GM06990 (cell line): ENCODE measurements around the gene GOLGA3.

Experiments
- DNase-seq: peaks from one replicate; pipeline ENCODE4 v3.0.0-alpha.2; 2011; ENCODE audit not compliant: insufficient read length; ENCODE audit errors: extremely low read depth
- H3K27me3 ChIP-seq: replicated peaks from 2 replicates; pipeline ENCODE4 v1.6.0; 2011; ENCODE audit warnings: low read length; ENCODE audit not compliant: control insufficient read depth, insufficient read depth
- H3K36me3 ChIP-seq: 2 replicates; pipeline ENCODE4 v1.5.1; 2011; ENCODE audit warnings: low read length; ENCODE audit not compliant: control insufficient read depth, insufficient read depth
- H3K4me3 ChIP-seq: replicated peaks from 2 replicates; pipeline ENCODE4 v1.5.1; 2011; ENCODE audit warnings: low read depth, mild to moderate bottlenecking, control low read depth, low read length
- TF ChIP-seq, protein P1 (sequence below): IDR thresholded peaks from 2 replicates; pipeline ENCODE4 v1.5.1; 2011; ENCODE audit warnings: low read length, control low read depth, mild to moderate bottlenecking, inconsistent platforms; ENCODE audit not compliant: insufficient read depth, poor library complexity, severe bottlenecking

Gene GOLGA3

DNA sequence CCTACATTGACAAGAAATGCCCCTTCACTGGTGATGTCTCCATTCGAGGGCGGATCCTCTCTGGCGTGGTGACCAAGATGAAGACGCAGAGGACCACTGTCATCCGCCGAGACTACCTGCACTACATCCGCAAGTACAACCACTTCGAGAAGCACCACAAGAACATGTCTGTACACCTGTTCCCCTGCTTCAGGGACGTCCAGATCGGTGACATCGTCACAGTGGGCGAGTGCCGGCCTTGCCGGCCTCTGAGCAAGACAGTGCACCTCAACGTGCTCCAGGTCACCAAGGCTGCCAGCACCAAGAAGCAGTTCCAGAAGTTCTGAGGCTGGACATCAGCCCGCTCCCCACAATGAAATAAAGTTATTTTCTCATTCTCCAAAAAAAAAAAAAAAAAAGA is 2.8 kb downstream of the GOLGA3 start:
- Histone ChIP-seq H3K36me3 (peaks cover 20% of the 10 kb centered on the region), H3K4me3 (no peak overlapping the region), H3K27me3 (no peaks in the 10 kb centered on the region)
- TF ChIP-seq, protein P1, sequence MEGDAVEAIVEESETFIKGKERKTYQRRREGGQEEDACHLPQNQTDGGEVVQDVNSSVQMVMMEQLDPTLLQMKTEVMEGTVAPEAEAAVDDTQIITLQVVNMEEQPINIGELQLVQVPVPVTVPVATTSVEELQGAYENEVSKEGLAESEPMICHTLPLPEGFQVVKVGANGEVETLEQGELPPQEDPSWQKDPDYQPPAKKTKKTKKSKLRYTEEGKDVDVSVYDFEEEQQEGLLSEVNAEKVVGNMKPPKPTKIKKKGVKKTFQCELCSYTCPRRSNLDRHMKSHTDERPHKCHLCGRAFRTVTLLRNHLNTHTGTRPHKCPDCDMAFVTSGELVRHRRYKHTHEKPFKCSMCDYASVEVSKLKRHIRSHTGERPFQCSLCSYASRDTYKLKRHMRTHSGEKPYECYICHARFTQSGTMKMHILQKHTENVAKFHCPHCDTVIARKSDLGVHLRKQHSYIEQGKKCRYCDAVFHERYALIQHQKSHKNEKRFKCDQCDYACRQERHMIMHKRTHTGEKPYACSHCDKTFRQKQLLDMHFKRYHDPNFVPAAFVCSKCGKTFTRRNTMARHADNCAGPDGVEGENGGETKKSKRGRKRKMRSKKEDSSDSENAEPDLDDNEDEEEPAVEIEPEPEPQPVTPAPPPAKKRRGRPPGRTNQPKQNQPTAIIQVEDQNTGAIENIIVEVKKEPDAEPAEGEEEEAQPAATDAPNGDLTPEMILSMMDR = no peak
- no peak for DNase-seq

- TF ChIP-seq, protein P1 = no peak
- Histone ChIP-seq H3K4me3 (no peak overlapping the region), H3K27me3 (no peaks in the 10 kb centered on the region), H3K36me3 (peaks cover 20% of the 10 kb centered on the region)
- DNase-seq = no peak
Measured at GRCh38 chr12:132825089-132825488, 3.6 kb downstream of the GOLGA3 start.

GRCh38 chr12:132824053-132824452 is 4.6 kb downstream of the GOLGA3 start:
- H3K36me3 ChIP-seq = peaks cover 20% of the 10 kb centered on the region
- no peak for DNase-seq
- H3K4me3 ChIP-seq = no peak overlapping the region
- TF ChIP-seq, protein P1 = no peak
- H3K27me3 ChIP-seq = no peaks in the 10 kb centered on the region

DNA sequence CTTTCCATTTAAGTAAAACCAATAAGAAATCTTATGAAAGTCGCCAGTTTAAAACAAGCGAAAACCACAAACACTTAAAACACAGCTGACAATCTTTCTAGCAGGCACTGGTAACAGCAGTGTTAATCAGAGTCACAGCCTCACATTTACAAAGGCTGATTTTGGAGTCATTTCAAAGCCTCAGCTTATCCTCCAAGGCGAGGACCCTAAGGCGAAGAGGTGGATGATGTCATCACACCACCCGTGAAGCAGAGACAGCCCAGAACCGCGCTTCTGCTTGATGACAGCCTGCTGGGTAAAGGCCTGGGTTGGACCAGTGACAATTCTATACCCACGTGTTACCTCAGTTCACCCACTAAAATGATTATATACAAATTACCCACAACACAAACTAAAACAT is 10.1 kb downstream of the GOLGA3 start:
- no peak for DNase-seq
- Histone ChIP-seq H3K36me3 (peaks cover 33% of the 10 kb centered on the region), H3K27me3 (no peaks in the 10 kb centered on the region), H3K4me3 (no peak overlapping the region)
- TF ChIP-seq, protein P1 = no peak

GRCh38 chr12:132814232-132814631 is 14.4 kb downstream of the GOLGA3 start:
- H3K4me3 ChIP-seq = no peak overlapping the region
- H3K36me3 ChIP-seq = peaks cover 38% of the 10 kb centered on the region
- H3K27me3 ChIP-seq = no peaks in the 10 kb centered on the region
- TF ChIP-seq, protein P1 = no peak
- no peak for DNase-seq

DNA sequence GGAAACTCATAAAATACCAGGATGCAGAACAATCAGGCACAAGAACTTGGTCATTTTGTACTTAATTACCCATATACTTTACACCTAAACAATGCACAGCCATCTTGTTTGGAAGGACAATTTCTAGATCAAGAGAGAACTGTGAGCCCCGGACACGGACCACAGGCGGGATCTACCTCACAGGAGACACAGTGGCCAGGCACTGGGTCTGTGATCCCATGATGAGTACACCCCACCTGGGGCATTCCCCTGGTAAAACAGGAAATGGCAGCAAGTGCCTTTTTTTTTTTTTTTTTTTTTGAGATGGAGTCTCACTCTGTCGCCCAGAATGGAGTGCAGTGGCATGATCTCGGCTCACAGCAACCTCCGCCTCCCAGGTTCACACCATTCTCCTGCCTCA is 15.2 kb downstream of the GOLGA3 start:
- TF ChIP-seq, protein P1 = no peak
- H3K4me3 ChIP-seq = no peak overlapping the region
- no peak for DNase-seq
- H3K36me3 ChIP-seq = peaks cover 36% of the 10 kb centered on the region
- no peaks in the 10 kb centered on the region for H3K27me3 ChIP-seq
